HG03342 (cell line): ENCODE results near the gene FGFRL1.

Experiments used
- ATAC-seq: cut with Tn5 transposase; IDR thresholded peaks from one replicate; pipeline ENCODE4 v1.9.1; 2021; ENCODE audit warnings: mild to moderate bottlenecking, moderate library complexity; ENCODE audit not compliant: unreplicated experiment

FGFRL1 gene

DNA sequence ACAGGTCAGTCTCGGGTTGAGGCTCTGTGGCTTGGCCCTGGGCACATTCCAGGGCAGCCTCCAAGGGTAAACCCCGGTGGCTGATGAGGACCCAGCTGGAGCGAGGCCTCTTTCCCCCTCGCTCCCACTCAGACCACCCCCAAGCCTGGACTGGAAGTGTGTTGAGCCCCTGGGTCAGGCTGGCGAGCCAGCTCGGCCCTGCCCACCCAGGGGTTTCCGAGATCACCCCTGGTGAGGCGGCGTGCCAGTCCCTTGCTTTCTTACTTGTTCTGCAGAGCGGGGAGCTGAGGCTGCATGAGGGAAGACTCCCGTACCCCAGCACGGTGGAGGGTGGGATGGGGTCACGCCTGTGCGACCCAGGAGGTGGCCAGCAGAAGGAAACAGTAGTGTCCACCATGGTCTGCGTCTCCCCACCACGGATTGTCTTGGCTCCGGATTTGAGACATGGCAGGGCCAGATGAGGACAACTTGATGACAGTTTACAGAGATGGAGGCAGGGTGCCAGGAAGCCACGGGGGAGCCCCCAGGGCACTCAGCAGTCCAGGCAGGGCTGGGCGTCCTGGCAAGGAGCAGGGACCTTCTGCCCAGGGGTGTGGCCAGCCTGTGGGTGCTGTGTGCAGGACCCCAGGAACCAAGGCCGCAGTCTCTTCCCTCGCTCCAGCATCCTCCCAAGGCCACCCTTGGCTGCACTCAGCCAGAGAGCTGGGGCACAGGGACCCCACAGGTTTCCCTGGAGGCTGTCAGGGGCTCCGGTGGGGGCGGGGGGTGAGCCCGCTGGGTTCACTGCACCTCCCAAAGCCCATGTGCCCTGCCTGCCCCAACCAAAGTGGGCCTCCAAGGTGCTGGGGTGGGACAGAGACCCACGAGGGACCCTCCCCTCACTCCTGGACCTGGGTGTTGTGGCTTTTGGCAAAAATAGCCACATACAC is 6.6 kb upstream of the FGFRL1 start:
- no peak for ATAC-seq

DNA sequence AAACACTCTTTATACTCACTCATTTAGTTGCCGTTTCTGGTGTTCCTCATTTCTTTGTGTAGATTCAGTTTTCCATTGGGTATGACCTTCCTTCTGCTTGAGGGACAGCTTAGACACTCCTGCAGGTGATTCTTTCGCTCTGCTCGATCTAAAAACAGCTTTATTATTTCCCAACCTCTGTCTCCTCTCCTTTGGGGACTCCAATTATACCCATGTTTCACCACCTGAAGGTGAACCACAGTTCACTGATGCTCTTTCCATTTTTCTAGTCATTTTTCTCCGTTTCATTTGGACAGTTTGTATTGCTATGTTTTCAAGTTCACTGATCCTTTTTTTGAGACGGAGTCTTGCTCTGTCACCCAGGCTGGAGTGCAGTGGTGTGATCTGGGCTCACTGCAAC is 4.6 kb upstream of the FGFRL1 start:
- ATAC-seq = no peak

DNA sequence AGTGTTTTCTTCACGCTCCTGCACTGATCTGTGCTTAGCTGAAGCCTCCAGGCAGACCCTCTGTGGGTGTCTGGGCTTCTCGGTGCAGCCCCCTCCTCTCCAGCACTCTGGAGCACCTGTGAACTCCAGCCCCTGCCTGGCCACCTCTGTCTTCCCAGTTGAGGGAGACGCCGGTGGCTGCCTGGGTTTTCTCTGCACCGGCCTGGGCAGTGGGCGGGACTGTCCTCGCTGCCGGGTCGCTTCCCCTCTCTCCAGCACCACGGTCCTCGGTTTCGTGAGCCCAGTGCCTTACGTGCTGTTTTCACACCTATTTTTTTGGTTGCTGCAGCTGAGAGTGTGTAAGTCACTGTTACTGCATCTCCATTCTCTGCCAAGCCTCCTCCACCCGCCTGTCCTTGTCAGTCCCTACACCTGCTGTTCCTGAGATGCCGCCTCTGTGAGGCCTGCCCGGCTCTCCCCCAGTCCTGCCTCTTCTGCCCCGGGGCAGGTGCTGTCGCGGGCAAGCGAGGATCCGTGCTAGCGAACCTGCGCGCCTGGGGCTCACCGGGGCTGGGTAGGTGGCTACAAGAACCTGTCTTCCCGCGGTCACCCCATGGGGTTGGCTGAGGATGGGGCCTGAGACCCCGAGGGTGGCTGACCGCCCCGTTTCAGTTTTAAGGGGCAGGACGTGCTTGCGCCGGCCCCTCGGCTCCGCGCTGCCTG is 2.4 kb upstream of the FGFRL1 start:
- no peak for ATAC-seq

DNA sequence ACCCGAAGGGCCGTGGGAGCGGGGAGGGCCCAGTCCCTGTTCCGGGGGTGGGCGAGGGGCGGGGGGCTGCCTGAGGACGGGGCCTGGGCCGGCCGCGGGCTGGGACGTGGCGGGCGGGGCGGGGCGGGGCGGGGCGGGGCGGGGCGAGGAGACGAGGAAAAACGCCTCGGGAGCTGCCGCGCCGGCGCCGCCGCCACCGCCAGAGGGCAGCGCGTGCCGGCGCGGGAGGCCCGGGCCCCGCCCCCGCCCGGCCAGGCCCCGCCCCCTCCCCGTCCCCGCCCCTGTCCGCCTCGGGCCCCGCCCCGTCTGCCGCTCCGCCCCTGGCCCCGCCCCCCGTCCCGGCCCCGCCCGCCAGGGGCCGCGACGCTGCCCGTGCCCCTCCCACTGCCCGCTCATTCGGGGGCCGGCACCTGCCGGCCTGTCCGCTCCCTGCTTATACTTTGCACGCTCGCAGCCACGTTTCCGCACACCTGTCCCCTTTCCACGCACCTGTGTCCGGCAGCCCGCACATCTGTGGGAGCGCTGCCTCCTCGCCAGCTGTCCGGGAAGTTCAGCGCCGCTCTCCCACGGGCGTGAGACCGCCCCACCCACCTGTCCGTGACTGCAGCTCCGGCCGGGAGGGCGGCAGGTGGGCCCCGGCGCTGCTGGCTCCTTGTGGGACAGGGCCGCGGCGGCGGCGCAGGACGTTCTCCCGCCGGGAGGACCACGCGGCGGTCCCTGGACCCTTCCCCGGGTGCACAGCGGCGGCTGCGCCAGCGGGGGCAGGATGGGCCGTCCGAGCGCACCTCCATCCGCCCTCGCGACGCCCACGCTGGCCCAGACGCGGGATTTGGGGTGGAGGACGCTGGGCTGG is 1.7 kb upstream of the FGFRL1 start:
- peak; percentile 43 for ATAC-seq

DNA sequence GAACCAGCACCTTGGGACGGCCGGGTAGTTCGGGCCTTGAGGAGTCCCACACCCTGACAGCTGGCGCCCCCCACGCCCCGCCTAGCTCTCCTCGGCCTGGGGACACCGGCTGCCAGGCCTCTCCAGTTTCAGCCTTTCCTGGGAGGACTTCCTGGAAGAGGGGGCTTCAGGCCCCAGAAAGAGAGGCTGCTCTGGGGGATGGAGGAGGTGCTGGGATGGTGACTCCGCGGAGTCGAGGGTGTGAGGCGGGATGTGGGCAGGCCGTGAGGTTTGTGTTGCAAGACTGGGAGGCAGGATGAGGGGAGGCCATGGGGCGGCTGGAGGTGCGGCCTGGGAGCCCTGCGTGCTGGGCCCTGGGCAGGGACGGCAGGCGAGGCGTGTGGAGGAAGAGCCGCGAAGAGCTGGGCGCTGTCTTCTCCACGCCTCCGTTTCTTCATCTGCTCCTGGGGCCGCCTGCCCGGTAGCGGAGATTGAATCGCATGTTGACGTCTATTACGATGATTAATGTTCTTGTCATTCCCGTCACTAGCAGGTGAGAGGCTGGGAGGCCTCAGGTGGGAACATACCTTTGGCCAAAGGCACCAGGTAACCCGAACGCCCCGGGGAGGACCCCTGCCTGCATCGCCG is 918 bp upstream of the FGFRL1 start:
- peak; percentile 11 for ATAC-seq

DNA sequence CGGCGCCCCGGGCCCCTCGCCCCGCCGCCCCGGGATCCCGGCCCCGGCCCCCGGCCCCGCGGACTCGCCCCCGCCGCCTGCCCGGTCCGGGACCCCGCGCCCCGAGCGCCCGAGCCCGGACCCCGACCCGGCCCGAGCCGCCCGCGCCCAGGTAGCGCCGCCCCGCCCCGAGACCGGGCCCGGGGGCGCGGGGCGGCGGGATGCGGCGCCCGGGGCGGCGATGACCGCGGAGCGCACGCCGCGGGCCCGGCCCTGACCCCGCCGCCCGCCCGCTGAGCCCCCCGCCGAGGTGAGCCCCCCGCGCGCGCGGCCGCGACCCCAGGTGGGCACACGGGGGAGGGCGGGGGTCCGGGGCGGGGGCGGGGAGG is 224 bp downstream of the FGFRL1 start:
- no peak for ATAC-seq

DNA sequence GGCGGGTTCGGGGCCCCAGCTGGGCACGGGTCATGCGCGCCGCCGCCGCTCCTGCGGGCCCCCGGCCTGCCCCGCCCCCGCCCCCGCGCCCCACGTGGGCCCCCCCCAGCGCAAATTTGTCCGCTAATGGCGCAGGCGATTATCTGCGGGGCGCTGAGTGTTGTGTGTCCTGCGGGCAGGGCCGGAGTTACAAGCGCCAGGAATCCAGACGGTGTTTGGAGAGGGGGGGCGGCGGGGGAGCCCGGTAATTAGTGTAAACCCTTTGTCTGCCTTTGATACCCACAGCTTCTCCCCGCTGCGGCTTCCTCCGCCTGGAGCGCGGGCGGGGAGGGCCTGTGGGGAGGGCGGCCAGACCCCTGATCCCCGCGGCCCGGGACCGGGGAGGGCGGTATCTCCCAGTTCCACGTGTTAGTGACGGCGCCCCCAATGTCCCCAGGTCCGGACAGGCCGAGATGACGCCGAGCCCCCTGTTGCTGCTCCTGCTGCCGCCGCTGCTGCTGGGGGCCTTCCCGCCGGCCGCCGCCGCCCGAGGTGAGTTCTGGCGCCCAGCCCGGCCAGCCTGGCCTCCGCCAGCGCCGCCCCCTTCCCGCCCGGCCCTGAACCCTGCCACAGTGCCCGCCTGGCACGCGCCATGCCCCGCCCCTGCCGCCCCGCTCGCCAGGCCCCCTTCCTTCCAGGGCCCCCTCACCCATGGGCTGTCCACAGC is 761 bp downstream of the FGFRL1 start:
- no peak for ATAC-seq

DNA sequence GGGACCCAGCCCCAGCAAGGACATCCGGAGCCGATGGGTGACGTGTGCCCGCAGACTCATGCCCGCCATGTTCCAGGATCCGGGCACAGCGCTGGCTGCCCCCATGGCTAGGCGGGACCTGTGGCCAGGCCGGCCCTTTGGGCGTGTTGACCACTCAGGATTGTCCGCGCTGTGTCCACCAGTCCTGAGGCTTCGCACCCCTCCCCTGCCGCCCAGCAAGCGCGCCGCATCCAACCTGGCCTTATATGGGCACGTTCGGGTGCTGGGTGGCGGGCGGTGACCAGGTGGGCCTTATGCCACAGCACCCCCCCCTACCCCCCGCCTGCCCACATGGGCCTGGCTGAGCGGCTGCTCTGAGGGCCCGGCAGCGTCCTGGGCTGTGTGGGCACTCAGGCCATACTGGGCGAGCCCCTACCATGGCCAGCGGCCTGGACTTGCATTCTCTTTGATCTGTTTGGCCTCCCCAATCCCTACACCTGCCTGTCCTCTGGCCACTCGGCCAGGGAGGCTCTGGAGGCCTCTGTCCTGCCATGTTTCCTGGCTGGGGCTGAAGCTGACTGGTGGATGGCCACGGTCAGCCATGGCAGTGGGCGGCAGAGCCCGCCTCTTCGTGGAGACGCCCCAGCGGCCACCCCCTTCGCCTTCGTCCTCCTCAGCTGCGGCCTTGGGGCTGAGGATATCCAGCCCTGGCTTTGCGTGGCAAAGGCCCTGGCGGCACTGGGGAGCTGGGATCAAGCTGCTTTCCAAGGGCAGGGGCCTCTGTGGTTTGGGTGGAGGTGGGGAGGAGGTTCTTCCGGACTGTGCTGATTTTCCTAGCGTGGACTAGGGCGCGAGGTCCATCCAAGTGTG is 2.0 kb downstream of the FGFRL1 start:
- ATAC-seq = no peak

DNA sequence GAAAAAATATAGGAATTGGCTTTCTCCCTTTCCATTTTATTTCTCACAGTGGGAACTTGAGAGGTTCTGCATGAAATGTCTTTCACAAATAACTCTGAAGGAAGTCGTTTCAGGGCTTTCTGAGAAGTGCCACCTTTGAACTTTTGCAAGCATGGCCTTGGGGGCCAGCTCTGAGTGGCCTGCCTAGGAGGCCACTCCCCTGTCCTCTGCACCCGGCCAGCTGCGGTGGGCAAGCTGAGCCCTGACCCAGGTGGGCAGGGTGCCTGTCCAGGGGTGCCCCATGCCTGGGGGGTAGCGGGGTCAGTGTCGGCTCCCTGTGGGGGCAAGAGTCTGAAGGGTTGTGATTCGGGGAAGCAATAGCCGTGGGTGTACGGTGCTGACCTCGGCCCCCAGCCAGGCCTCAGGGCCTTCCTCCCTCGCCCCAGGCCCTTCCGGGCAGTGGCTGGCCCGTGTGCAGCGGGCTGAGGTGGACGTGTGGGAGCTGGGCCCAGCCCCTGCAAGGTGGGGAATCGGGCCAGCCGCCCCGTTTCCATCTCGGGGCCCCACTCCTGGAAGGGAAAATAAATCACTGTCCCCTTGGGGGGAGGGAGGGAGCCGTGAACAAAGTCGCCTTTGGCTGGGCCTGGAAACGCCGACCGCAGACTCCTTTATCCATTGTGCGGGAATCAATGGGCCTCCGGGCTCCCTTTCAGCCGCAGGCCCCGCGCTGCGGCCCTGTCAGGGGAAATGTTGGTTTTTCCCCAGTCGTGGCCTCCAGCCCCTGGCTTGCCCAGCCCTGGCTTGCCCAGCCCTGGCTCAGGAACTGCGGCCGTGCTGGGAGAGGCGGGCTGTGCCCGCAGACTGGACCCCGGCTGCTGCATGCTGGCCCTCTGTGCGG is 3.1 kb downstream of the FGFRL1 start:
- no peak for ATAC-seq

DNA sequence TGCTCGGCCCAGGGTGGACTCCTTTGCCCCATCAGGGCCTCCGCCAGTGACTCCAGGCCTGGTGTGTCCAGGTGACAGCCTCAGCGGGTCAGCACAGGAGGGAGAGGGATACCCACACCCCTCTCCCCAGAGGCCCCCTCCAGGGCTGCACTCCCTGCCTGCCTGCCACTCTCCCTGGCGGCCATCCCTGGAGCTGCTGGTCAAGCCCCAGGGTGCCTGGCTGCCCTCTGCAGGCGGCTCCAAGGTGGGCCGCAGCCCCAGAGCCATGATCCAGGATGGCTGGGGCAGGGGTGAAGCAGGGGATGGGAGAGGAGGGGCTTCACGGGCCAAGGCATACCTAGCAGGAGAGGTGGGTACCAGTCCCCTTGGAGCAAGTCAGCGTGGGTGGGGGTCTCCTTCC is 3.8 kb downstream of the FGFRL1 start:
- ATAC-seq = no peak

DNA sequence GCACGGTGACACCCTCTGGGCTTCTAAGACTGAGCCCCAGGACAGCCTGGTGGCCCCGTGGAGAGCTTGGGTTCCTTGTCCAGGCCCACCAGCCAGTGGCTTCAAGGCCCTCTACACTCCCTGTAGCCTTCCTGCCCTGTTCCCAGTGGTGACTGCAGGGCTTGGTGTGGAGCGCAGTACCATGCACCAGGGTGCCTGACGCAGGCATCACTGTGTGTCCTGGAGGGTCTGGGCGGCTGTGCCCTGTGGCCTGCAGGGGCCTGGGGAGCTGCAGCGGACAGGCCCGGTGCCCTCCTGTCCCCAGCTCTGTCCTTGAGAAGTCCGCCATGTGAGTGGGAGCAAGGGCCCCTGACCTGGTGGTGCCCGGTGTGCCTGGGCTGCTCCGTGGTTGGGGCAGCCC is 4.3 kb downstream of the FGFRL1 start:
- ATAC-seq = no peak

DNA sequence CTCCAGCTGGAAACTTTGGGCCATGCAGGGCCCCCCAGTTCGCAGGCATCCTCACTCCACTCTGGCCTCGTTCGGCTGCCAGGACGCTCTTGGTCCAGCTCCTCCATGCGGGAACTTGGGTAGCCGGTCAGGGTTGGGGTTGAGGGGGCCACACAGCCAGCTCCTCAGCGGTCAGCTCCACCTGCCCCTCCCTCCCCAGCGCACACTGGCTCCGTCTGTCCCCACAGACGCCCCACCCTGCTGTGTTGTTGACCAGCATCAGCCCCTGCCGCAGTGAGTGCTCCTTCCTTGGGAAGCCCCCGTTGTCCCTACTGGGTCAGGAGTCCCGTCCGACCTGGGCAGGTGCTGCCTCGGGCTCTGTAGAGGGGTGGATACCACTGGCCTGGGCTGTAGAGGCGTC is 5.8 kb downstream of the FGFRL1 start:
- no peak for ATAC-seq

DNA sequence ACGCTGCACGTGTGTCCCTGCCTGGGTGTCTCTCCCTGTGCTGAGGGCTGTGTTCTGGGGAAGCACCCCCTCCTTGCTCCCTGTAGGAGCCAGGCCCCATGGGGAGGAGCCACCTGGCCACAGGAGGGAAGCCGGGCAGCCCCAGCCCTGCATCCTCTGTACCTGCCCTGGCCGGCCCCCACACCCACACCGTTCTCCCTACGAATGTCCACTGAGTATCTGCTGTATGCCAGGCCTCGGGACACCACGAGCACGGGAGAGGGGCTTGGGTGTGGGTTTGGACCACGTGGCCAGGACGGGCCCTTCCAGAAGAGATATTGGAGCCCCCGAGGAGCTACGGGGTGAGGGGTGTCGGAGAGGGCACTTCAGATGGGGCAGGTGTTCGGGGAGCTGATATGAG is 6.3 kb downstream of the FGFRL1 start:
- ATAC-seq = no peak

DNA sequence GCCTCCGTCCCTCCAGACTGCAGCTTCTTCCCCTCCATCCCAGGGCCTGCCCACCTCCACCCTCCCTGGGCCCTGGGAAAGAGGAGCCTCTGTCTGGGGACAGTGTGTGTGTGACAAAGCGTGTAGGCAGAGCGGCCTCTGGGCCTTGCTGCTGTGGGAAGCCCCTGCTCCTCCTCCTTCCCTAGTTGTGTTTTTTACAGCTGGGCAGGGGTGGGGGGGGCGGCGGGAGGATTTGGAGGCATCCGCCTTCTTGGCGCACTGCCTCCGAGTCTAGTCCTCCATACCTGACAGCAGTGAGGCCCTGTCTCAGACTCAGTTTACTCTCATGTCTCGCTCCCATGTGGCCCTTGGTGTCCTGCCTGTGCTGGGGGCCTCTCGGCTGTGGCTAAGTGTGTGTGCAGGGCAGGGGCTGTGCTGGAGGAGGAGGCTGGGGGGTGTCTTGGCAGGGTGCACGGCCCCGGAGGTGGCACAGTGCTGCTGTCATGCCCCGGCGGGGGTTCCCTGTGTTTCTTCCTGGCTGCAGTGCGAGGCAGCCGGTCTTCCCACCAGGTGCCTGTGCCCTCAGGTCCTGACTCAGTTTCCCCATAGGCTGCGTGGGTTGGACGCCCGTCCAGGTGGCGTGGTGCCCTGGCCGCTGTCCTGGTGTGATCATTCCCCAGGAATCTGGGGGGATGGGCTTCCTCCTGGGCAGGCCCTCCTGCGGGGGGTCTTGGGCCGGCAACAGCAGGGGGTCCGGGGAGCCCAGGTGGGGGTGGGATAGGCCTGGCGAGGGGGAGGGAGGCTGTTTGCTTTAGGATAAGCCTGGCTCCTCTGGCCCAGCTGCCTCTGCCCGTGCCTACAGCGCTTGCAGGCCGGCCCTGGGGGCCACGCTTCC is 7.0 kb downstream of the FGFRL1 start:
- no peak for ATAC-seq

DNA sequence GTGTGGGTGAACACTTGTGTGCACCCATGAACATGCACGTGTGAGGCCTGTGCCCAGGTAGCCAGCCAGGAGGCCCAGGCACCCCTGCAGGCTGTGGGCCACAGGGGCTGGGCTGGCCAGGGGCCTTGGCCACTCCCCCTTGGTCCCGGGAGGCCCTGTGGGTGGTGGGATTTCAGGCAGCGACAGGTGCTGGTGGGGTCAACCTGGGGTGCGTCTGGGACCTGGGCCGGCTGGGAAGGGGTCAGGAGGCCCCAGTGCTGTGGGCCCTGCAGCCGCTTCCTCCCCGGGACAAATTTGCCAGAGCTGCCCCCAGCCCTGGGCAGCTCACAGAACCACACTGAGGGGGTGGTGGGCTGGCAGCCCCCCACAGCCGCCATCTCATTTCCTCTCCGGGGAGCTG is 7.9 kb downstream of the FGFRL1 start:
- no peak for ATAC-seq

DNA sequence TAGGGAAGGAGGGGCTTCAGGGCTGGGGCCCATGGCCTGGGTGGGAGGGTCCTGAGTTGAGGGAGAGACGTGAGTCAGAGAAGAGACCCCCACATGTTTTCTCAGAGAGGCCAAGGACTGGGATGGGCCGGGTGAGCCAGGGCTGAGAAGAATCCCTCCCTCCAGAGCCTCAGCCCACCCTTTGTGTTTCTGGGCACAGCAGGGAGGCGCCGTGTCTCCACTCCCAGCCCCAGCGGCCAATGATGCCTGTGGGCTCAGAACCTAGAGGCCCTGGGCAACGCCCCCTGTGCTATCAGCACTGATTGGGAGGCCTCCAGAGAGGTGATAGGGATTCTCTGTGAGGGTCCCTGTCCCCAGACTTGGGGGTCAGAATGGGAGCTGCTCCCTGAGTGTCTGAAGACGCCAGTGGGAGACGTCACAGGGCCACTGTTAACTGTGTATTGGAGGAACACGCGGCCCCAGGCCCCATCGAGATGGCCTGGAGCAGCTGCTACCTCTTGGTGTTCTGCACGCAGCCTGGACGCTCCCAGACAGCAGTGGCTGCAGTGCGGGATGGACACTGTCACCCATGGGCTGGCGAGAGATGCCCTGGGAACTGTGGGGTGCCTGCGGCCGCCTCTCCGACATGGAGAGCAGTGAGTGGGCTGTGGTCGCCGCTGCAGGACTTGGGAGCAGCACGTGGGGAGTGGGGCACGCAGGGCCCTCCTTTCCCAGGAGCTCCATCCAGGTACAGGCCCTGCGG is 8.5 kb downstream of the FGFRL1 start:
- no peak for ATAC-seq
